HK-2 (cell line): ENCODE results near the gene GDPD4.

Experiments used
- DNase-seq: peaks from one replicate; pipeline ENCODE4 v3.0.0-alpha.2; 2018; ENCODE audit not compliant: unreplicated experiment

GDPD4 gene

DNA sequence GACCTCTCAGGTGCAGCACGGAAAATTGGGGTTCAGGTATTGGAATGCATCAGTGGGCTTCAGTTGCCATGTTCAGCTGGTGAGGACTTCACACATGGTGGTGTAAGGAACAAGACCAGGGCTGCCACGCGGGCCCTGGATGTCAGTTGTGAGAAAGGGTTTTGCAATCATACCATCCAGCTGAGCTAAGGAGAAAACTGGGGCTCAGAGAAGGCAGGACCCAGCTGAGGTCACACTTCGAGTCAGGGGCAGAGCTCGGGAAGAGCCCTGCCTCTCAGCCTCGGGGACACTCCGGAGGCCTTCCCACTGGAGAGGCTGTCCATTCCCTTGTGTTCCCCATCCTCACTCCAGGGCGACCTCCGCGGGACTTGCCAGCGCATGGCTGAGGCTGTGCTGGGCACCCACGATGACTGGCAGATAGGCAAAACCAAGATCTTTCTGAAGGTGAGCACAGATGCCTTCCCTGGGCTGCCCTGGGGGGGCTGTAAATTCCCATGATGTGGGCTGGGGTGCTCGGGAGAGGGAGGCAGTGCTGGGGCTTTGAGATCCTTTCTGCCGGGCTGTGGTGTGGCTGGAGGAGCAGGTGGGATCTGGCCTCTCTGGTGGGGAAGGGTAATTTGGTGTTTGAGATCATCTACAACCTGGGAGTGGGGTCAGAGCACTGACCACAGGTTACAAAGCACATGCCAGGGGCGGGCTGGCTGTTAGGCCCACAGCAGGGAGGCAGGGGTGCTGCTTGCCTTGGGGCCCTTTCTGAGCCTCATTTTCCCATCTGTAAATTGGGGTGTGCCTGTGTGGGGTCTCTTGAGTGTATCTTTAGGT is 126.3 kb downstream of the GDPD4 start:
- DNase-seq: no peak

DNA sequence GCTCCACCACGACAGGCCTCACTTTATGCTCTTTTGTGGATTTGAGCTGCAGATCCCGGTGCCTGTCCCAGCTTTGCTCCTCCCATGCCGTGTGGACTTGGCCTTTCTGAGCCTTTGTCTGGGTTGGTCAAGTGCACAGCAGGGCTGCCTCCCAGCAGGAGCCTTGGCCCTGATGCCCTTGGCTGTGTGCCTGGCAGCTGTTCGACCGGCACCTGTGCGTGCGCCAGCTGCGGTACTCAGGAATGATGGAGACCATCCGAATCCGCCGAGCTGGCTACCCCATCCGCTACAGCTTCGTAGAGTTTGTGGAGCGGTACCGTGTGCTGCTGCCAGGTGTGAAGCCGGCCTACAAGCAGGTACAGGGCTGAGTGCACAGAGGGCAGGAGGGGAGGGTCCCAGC is 126.9 kb downstream of the GDPD4 start:
- DNase-seq: no peak

DNA sequence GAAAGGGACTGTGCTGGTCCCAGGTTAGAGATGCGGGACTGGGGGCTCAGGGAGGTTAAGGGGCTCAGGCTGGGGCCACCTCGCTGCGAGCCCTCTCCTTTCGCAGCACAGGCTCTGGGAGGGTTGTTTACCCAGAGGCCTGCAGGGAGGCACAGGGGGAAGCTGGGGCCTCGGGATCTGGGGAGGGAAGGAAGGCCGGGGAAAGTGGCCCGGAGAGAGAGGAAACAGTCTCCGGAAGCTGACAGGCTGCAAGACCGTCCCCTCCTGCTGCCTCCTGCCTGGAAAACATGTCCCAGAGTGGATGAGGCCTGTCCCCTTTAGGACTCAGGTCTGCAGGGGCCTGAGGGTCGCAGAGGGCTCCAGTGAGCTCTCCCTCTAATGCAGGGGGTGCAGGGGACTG is 128.0 kb downstream of the GDPD4 start:
- no peak for DNase-seq

DNA sequence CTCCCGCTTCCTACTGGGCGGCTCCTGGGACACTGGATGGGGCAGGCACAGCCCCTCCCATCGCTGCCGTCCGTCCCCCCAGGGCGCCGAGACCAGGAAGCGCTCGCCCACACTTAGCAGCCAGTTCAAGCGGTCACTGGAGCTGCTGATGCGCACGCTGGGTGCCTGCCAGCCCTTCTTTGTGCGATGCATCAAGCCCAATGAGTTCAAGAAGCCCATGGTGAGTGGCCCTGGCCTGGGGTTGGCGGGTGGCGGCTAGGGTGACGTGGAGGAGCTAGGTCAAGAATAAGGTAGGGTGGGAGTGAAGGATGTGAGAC is 128.9 kb downstream of the GDPD4 start:
- DNase-seq: no peak

DNA sequence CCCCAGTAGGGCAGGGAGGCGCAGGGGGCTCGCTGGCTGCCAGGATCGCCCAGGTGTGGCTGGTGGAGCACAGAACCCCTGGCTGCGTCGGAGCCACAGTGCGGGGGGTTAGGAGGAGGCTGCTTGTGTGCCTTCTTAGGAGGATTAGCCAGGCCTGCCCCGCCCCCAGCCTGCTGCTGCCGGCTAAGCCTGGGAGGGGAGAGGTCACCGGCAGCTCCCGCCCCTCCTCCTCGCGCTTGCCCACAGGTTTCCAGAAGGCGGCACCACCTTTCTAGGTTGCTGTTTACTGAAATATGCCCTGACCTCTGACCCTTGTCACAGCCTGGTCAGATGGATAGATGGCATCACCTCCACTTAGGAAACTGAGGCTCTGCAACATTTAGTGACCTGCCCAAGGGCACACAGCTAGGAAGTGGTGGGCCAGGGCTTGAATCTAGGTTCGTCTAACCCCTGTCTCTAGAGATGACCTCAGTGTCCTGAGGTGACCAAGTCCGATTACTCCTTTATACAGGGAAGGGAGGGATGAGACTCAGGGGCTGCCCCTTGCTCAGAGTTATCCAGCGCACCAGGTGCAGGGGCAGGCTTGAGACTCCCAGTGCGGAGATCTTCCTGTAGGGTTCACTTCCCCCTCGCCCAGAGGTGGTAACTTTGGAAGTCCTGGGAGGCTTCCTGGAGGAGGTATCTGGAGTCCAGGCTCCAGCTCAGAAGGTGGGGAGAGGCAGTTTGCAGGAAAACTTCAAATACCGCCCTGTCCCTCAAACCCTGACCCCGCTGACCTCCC is 129.4 kb downstream of the GDPD4 start:
- DNase-seq: no peak

DNA sequence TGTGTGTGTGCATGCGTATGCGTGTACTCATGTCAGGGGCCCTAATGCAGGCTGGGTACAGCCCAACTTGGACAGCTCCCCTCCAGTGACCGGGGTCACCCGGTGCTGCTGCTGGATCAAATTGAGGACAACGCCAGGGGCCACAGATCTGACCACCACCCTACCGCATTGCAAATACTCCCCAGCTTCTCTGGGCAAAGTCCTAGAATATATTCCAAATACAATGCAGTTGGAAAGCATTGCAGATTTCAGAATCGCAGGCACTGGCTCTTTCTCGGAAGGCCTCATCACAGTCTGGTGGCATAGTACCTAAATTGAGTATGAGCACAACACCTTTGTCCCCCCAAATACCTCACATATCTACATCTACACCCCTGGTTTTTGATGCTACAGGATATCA is 130.2 kb downstream of the GDPD4 start:
- no peak for DNase-seq

DNA sequence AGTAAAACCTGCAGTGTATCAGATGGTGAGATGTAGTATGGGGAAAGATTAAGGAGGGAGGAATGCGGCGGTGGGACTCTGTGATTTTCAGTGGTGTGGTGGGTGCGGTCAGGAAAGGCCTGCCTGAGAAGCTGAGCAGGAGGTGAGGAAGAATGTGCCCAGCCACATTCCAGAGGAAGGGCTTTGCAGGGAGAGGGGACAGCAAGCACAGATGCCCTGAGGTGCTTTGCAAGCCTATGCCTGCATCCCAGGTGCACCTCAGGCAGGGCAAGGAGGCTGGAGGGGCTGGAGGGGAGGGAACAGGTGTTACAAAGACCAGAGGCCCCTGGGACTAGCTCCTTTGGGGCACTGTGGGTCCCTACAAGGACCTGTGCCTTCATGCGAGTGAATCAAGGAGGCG is 131.4 kb downstream of the GDPD4 start:
- no peak for DNase-seq

DNA sequence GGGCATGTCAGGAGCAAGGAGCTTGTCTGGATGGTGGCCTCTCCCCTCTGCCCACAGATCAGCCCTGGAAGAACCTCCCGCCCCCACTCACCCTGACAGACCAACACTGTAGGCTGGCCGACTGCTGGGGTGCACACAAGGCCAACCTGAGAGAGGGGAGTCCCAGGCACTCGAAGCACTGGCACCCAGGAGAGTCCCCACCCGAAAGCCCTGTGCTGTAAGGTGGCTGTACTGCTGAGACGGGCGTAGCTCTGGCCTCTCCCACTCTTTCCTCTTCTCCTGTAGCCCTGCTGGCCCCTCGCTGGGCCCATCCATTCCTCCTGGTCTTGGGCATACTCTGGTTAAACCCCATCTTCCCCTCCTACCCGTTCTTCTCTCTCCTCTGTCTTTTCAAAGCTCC is 133.7 kb downstream of the GDPD4 start:
- DNase-seq: no peak

DNA sequence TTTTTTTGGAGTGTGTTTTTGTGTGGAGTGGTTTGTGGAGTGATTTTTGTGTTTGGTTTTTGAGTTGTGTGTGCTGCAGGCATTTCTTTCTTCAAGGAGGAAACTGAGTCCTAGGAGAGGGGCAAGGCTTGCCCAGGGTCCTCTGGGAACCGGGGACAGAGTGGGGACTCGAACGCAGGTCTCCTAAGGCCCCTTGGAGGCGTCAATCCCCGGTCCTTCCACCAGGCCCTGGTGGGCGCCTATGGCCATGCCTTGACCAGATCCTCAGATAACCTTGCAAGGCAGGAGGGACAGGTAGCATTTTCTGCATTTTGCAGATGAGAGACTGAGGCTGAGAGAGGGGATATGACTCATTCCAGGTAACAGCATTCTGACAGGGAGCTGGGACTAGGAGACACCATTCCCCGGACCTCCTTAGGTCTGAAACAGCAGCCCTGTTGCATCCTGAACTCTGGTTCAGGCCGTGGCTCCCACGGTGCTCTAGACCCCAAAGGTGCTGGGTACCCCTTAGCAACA is 134.3 kb downstream of the GDPD4 start:
- DNase-seq: no peak
